Spinal cord (tissue), 10 donors: ENCODE results near the gene TIAM2. TPM values are rescaled to one million over a fixed set of nuclear protein-coding genes. Genes with fewer than 3 reads are reported as not detected.

Experiments
- DNase-seq, 6 donors: peaks; one replicate each; pipeline versions ENCODE4 v3.0.0 to v3.0.0-alpha.2; 2013 to 2015; ENCODE audit warnings: low spot score in 6 of 6, low read depth in 4 of 6
- H3K27ac ChIP-seq: one replicate; pipeline ENCODE4 v1.5.1; 2013; ENCODE audit warnings: low read depth, low read length, control low read depth
- H3K27me3 ChIP-seq: one replicate; pipeline ENCODE4 v1.6.1; 2013; ENCODE audit warnings: low read length; ENCODE audit not compliant: control insufficient read depth, insufficient read depth
- H3K36me3 ChIP-seq: one replicate; pipeline ENCODE4 v1.6.1; 2013; ENCODE audit warnings: low read length; ENCODE audit not compliant: control insufficient read depth, insufficient read depth
- H3K4me1 ChIP-seq: one replicate; pipeline ENCODE4 v1.6.1; 2013; ENCODE audit warnings: low read length; ENCODE audit not compliant: control insufficient read depth, insufficient read depth
- H3K4me3 ChIP-seq: one replicate; pipeline ENCODE4 v1.5.1; 2013; ENCODE audit warnings: low read depth, low read length, control low read depth
- H3K9me3 ChIP-seq: one replicate; pipeline ENCODE4 v1.6.1; 2013; ENCODE audit warnings: low read length; ENCODE audit not compliant: control insufficient read depth, insufficient read depth
- WGBS: methylation state at CpG from one replicate; pipeline ENCODE4 v1.1.5; 2013; ENCODE audit warnings: missing lambda C conversion rate; ENCODE audit not compliant: insufficient coverage; 5-methylcytosine and 5-hydroxymethylcytosine counted together
- polyA plus RNA-seq, 2 donors: library from polyadenylated mRNA; unstranded; fragments of 120-200 nt; gene quantifications; one replicate each; pipeline ENCODE4 v1.2.1, GENCODE V29; 2013; ENCODE audit not compliant: insufficient read length in 2 of 2
- total RNA-seq, 2 donors: library from RNA; depleted of rRNA in 1 of 2; stranded (reverse); fragments of 120-200 nt in 1 of 2; fragments of >200 nt in 1 of 2; gene quantifications; one replicate each; pipeline versions ENCODE4 v1.2.3 to v1.2.4, GENCODE V29; 2013 to 2014
- donor health status: healthy.

The TIAM2 gene
- total and polyA plus RNA-seq, 4 donors: 15.6 to 25.7 (median 19.5) TPM

DNA sequence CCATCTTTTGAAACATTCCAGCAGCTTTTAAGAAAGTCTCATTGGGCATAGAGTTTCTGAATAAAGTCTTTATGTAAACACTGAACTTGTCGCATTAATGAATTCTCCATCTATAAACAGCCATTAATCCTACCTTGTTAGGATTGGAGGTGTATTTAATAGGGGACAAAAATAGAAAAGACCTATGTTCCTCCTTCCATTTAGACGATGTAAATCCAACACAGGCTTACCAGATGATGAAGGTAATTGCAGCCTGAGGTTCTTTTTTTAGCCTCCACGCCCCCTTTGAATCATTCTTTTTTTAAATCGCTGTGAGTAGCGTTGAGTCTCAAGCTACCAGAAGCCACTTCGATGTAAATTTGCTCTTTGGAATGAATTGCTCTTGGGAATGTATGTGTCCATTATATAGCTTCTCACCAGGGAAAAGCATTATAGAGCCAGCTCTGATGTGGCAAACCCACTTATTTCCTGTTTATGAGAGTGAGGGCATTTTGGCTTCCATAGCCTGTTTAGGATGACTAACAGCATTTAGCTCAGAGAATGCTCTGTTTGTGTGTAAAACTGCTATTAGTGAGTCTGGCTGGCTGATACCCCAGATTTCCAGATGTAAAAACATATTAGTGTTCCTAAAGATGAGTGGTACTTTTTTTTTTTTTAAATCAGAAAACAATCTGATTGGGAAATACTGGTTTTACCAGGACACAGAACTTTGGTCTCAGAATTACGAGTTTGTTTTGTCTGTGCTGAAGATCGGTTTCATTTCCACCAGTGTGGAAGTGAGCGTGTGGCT lies 193.8 kb downstream of the TIAM2 start:
- no CpG with 5 or more reads among the region's 9 CpGs for WGBS
- no peaks in the 10 kb centered on the region for H3K27me3 ChIP-seq
- peaks cover 8% of the 10 kb centered on the region for H3K4me1 ChIP-seq
- H3K36me3 ChIP-seq: no peaks in the 10 kb centered on the region
- peak in 2 of 6 donors; percentile 64 to 75 for DNase-seq
- H3K4me3 ChIP-seq: no peak overlapping the region
- H3K27ac ChIP-seq: no peak overlapping the region
- no peaks in the 10 kb centered on the region for H3K9me3 ChIP-seq

DNA sequence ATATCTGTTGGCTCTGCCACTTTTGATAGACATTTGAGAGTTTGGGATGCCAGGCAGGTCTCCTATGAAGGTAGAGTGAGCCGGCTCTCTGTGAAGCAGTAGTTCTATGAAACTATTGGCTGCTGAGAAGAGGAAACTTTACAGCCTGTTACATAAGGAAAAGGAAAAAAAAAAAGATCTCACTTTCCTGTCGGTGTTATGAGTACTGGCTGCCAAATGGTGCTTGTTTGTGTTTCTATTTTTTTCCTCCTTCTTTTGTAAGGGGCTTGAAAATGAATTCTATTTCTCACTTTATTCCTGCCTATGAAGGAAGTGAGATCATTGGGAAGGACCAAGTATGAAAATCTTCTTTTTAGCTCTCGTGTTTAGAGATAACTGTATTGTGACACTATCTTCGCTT lies 195.6 kb downstream of the TIAM2 start:
- Histone ChIP-seq H3K9me3 (no peaks in the 10 kb centered on the region), H3K4me1 (peaks cover 8% of the 10 kb centered on the region), H3K27ac (no peak overlapping the region), H3K4me3 (no peak overlapping the region), H3K27me3 (no peaks in the 10 kb centered on the region), H3K36me3 (no peaks in the 10 kb centered on the region)
- WGBS: 86% methylated on average over 3 of the region's 4 CpGs
- peak in 1 of 6 donors; percentile 46 for DNase-seq

DNA sequence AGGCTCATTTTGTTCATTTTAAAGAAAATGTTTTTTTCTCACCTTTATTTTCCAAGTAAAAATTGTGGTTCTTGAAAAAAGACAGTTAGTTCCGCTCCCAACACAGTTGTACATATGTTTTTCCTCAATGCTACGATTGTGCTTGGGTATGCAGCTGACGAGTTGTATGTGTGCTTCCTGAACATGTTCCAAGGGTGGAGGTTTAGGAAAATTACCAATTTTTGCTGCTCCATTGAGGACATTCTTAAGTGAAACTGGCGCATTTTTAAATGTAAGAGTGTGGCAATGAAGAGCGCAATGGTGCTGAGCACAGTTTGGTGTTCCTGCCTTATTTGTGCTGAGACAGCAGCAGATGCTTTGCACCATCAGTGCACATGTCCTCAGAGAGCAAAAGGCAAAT lies 198.4 kb downstream of the TIAM2 start:
- WGBS: 86% methylated on average over 3 of the region's 5 CpGs
- H3K27me3 ChIP-seq: no peaks in the 10 kb centered on the region
- H3K4me1 ChIP-seq: peaks cover 3% of the 10 kb centered on the region
- DNase-seq: no peak
- H3K4me3 ChIP-seq: no peak overlapping the region
- H3K36me3 ChIP-seq: no peaks in the 10 kb centered on the region
- no peaks in the 10 kb centered on the region for H3K9me3 ChIP-seq
- no peak overlapping the region for H3K27ac ChIP-seq

DNA sequence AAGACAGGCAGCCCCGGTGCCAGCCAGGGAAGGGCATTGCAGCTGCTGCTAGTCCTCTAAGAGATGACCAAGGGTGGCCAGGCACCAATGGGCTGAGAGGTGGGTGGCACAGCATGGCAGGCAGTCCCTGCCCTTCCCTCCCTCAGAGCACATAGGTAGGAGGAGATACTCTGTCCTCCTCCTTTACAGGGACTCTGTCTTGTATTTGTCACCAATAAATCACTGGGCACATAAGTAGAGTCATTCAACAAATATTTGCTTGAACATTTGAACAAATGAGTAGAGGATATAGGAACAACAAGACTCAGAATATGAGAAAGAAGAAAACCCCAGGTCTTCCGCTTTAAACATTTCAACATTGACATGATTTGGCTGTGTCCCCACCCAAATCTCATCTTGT lies 199.3 kb downstream of the TIAM2 start:
- H3K27me3 ChIP-seq: no peaks in the 10 kb centered on the region
- DNase-seq: no peak
- H3K36me3 ChIP-seq: no peaks in the 10 kb centered on the region
- no peaks in the 10 kb centered on the region for H3K9me3 ChIP-seq
- H3K27ac ChIP-seq: no peak overlapping the region
- 100% methylated on average over 1 of the region's 2 CpGs for WGBS
- peaks cover 3% of the 10 kb centered on the region for H3K4me1 ChIP-seq
- H3K4me3 ChIP-seq: no peak overlapping the region

DNA sequence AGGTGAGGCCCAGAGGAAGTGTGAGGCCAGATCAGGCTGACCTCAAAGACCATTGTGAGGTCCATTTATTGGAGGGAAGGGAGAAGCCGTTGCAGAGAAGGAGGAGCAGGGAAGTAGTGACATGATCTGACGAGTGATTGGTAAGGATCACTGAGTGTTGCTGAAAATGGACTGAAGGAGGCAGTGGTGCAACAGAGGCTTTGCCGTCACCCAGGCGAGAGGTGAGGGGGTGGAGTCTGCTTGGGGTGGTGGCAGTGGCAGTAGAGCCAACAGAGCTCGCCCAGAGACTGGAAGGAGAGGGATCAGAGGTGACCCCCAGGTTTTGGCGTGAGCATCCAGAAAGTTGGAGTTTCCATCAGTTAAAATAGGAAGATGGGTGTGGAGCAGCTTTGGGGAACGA lies 200.8 kb downstream of the TIAM2 start:
- Histone ChIP-seq H3K4me1 (no peaks in the 10 kb centered on the region), H3K27me3 (no peaks in the 10 kb centered on the region), H3K36me3 (no peaks in the 10 kb centered on the region), H3K9me3 (no peaks in the 10 kb centered on the region), H3K4me3 (no peak overlapping the region), H3K27ac (no peak overlapping the region)
- WGBS: 93% methylated on average over 6 of the region's 7 CpGs
- no peak for DNase-seq

DNA sequence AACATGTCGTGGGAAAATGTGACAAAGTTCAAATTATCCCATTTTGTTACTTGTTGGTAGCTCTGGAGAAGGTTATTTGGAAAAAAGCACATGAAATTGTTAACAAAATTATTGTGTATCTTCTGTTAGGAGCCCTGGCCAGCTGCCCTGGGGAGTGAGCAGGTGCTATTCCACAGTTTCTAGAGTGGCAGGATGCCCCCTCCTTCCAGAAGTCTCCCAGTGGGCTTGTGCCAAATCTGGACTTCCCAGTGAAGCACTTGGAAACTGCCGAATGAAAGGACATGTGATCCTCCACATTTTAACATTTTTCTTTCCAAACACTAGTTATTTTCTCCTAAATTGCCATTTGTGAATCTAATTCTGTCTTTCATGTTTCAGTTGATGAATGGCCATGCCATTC lies 201.8 kb downstream of the TIAM2 start:
- DNase-seq: no peak
- Histone ChIP-seq H3K36me3 (no peaks in the 10 kb centered on the region), H3K4me3 (no peak overlapping the region), H3K27ac (no peak overlapping the region), H3K4me1 (no peaks in the 10 kb centered on the region), H3K27me3 (no peaks in the 10 kb centered on the region), H3K9me3 (no peaks in the 10 kb centered on the region)
- WGBS: 22% methylated on average over 1 of the region's 2 CpGs

DNA sequence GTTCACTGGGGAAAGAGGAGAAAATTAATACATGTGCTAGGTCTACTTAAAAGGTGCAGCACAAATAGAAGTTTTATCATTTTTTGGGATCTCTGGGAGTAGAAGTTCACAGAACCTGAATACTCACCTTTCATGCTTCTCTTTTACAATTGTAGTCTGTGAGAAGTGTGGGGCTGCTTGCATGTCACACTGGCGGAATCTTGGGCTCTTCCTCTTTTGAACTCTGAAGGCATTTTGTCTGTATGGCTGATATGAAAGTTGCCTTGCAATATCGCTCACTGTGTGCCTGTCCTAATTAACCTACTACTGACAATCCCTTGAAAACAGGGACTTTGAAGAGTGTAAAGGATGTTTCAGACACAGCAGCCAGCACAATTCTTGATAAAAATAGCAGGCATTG lies 202.8 kb downstream of the TIAM2 start:
- DNase-seq: no peak
- Histone ChIP-seq H3K4me3 (no peak overlapping the region), H3K4me1 (no peaks in the 10 kb centered on the region), H3K27ac (no peak overlapping the region), H3K9me3 (no peaks in the 10 kb centered on the region), H3K27me3 (no peaks in the 10 kb centered on the region), H3K36me3 (no peaks in the 10 kb centered on the region)
- no CpG with 5 or more reads among the region's 2 CpGs for WGBS

DNA sequence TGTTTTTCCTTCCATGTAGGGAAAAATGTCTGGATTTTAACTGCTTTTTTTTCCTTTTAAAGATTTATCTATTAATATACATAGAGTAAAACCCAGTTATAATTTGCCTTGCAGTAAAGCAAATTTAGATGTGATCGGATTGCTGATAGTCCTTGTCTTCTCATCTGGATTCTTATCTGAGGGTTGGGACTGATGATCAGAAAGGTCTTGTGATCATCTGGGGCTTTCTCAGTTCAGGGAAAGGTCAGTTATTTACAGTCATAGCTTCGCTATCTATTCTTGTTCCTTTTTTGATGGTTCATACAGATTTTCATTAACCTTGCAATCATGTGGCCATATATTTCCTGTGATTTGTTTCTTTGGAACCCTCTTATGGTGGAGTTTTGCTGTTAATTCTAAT lies 204.9 kb downstream of the TIAM2 start:
- Histone ChIP-seq H3K27ac (no peak overlapping the region), H3K4me3 (no peak overlapping the region), H3K4me1 (no peaks in the 10 kb centered on the region), H3K9me3 (no peaks in the 10 kb centered on the region), H3K36me3 (no peaks in the 10 kb centered on the region), H3K27me3 (no peaks in the 10 kb centered on the region)
- no CpG with 5 or more reads among the region's 2 CpGs for WGBS
- DNase-seq: no peak

DNA sequence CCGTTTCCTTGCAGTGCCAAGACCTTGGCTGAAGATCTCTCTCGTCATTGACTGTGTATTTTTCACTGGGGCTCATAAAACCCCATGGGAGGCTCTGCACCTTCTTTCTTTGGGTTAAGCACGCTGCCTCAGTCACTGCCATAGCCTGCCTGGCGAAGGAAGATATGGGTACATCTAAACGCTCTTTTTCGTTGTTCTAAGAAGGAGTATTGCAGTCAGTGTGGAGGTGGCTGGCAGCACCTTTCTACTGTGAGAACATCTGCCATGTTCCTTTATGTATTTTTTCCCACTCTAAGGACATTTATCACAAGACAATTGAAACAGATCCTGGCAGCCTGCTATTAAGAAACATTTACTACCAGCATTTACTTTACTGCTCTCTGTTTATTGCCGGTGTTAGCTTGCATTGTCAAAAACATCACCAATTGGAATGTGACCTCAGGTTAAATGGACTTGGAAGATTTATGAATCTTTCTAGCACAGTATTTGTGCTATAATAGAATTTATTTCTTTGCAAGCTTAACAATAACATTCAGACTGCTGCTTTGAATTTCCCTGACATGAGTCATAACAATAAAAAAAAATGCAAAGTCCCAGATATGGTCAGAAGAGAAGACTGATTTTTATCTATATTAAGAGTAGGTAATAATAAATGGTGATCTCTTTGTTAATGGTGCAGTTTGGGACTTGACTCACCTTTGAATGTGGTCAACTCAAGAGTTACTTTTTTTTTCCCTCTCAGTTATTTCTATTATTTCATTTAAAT lies 206.5 kb downstream of the TIAM2 start:
- Histone ChIP-seq H3K4me1 (no peaks in the 10 kb centered on the region), H3K9me3 (no peaks in the 10 kb centered on the region), H3K4me3 (no peak overlapping the region), H3K27ac (no peak overlapping the region), H3K36me3 (no peaks in the 10 kb centered on the region), H3K27me3 (no peaks in the 10 kb centered on the region)
- WGBS: 84% methylated on average over 2 of the region's 7 CpGs
- peak in 1 of 6 donors; percentile 52 for DNase-seq

DNA sequence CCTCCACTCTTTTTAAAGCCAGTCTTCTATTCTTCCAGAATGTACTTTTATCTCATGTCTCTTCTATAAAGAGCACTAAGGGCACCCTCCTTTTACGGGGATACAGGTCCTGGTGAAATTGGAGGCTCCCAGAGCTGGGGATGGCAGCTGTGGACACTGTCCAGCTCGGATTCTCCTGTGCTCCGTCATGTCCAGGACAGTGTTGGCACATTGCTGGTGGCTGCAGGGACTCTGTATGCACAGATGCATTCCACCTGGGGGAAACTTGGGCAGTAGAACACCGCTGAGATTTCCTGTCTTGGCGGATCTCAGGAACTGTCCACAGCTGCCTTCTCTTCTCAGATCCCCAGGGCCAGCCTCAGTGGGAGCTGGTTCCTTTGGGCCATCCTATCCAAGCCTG lies 212.1 kb downstream of the TIAM2 start:
- WGBS: 82% methylated on average over 5 of the region's 5 CpGs
- H3K9me3 ChIP-seq: no peaks in the 10 kb centered on the region
- H3K36me3 ChIP-seq: no peaks in the 10 kb centered on the region
- no peaks in the 10 kb centered on the region for H3K4me1 ChIP-seq
- H3K4me3 ChIP-seq: no peak overlapping the region
- H3K27ac ChIP-seq: no peak overlapping the region
- no peaks in the 10 kb centered on the region for H3K27me3 ChIP-seq
- DNase-seq: no peak
